H1 (cell line): ENCODE results near the gene TAF6. TPM values are rescaled to one million over a fixed set of nuclear protein-coding genes. Genes with fewer than 3 reads are reported as not detected.

Source experiments
- CTCF ChIA-PET: fragments of 300-600 bp; sonication (Branson Sonifier 250); formaldehyde crosslinking; loops from one replicate; lab custom pipeline; 2021; ENCODE audit not compliant: partially characterized antibody; lab: Charles Lee
- POLR2A ChIA-PET: fragments of 300-600 bp; sonication (Branson Sonifier 250); formaldehyde crosslinking; loops from one replicate; lab custom pipeline; 2021; ENCODE audit warnings: inconsistent platforms; ENCODE audit not compliant: partially characterized antibody; lab: Charles Lee
- DNase-seq, 2 experiments: peaks; one replicate each; pipeline versions ENCODE4 v3.0.0 to v3.0.0-alpha.2; 2010 to 2022; ENCODE audit warnings: low spot score in 2 of 2, low read depth in 1 of 2, mixed read lengths in 1 of 2
- FAIRE-seq: peaks from 2 replicates; lab custom pipeline; 2011; peaks lifted over from hg19 to GRCh38; lab: Jason Lieb, UNC
- H2AFZ ChIP-seq: 2 replicates; pipeline ENCODE4 v1.8.1; 2012; ENCODE audit warnings: low read length, inconsistent platforms
- H2AK5ac ChIP-seq: 2 replicates; pipeline ENCODE4 v1.6.1; 2013; ENCODE audit warnings: low read depth, low read length
- H2BK120ac ChIP-seq: replicated peaks from 2 replicates; pipeline ENCODE3; 2013; ENCODE audit warnings: low read depth, low read length, inconsistent platforms
- H2BK12ac ChIP-seq: 2 replicates; pipeline ENCODE4 v1.6.1; 2013; ENCODE audit warnings: low read depth, low read length
- H2BK15ac ChIP-seq: 2 replicates; pipeline ENCODE4 v1.6.1; 2013; ENCODE audit warnings: low read length
- H2BK20ac ChIP-seq: 2 replicates; pipeline ENCODE4 v1.6.1; 2013; ENCODE audit warnings: low read length
- H2BK5ac ChIP-seq: 2 replicates; pipeline ENCODE4 v1.6.1; 2013; ENCODE audit warnings: low read depth, low read length
- H3K14ac ChIP-seq: 2 replicates; pipeline ENCODE4 v1.6.1; 2013; ENCODE audit warnings: inconsistent platforms; ENCODE audit not compliant: insufficient read length
- H3K18ac ChIP-seq: 2 replicates; pipeline ENCODE4 v1.6.1; 2013; ENCODE audit warnings: low read length; ENCODE audit errors: extremely low read depth
- H3K23ac ChIP-seq: 2 replicates; pipeline ENCODE4 v1.6.1; 2013; ENCODE audit warnings: inconsistent platforms; ENCODE audit not compliant: insufficient read length
- H3K23me2 ChIP-seq: 2 replicates; pipeline ENCODE4 v1.6.1; 2013; ENCODE audit warnings: low read depth, low read length
- H3K27ac ChIP-seq: 2 replicates; pipeline ENCODE4 v1.6.1; 2011; ENCODE audit warnings: low read depth, low read length, inconsistent platforms
- H3K27me3 ChIP-seq, 4 experiments: replicated peaks in 1 of 4; 1 replicate in 1 of 4; 2 replicates in 3 of 4; pipeline versions ENCODE4 v1.6.1 to v1.8.1; 2011 to 2013; ENCODE audit warnings: low read length in 3 of 4, mild to moderate bottlenecking in 3 of 4, inconsistent platforms in 2 of 4, mixed read lengths in 2 of 4, moderate library complexity in 1 of 4; ENCODE audit not compliant: control insufficient read depth in 3 of 4, insufficient read depth in 3 of 4; ENCODE audit errors: extremely low read depth in 1 of 4
- H3K36me3 ChIP-seq, 4 experiments: 2 replicates each; pipeline versions ENCODE4 v1.6.1 to v1.8.1; 2011 to 2013; ENCODE audit warnings: mild to moderate bottlenecking in 4 of 4, low read length in 3 of 4, moderate library complexity in 2 of 4, control low read depth in 1 of 4, inconsistent platforms in 1 of 4; ENCODE audit not compliant: insufficient read depth in 4 of 4, control insufficient read depth in 2 of 4
- H3K4ac ChIP-seq: replicated peaks from 2 replicates; pipeline ENCODE3; 2013; ENCODE audit warnings: low read length, low read depth, mixed read lengths, inconsistent platforms; ENCODE audit not compliant: insufficient read length
- H3K4me1 ChIP-seq, 4 experiments: replicated peaks in 1 of 4; 1 replicate in 1 of 4; 2 replicates in 3 of 4; pipeline versions ENCODE4 v1.6.1 to v1.8.1; 2011 to 2013; ENCODE audit warnings: low read length in 3 of 4, inconsistent platforms in 2 of 4, mixed read lengths in 1 of 4; ENCODE audit not compliant: insufficient read depth in 4 of 4, control insufficient read depth in 3 of 4
- H3K4me2 ChIP-seq, 2 experiments: 2 replicates each; pipeline versions ENCODE4 v1.6.1 to v1.8.1; 2011 to 2013; ENCODE audit warnings: low read depth in 2 of 2, low read length in 2 of 2, control low read depth in 1 of 2, inconsistent platforms in 1 of 2, mild to moderate bottlenecking in 1 of 2; ENCODE audit not compliant: insufficient read depth in 1 of 2
- H3K4me3 ChIP-seq, 4 experiments: fragments of 200-600, 300-600 bp in 1 of 4; sonication (generic), shearing (Covaris generic), sonication (Bioruptor Twin) in 1 of 4; 2 replicates each; pipeline versions ENCODE4 v1.5.1 to v1.8.1; 2011 to 2016; ENCODE audit warnings: low read length in 4 of 4, low read depth in 3 of 4, control low read depth in 2 of 4, inconsistent platforms in 2 of 4, mild to moderate bottlenecking in 2 of 4, mixed read lengths in 1 of 4, moderate library complexity in 1 of 4; ENCODE audit not compliant: insufficient read depth in 2 of 4; ENCODE audit errors: extremely low read depth in 1 of 4
- H3K56ac ChIP-seq: replicated peaks from 2 replicates; pipeline ENCODE3; 2013; ENCODE audit warnings: low read depth, mild to moderate bottlenecking, mixed read lengths, low read length, inconsistent platforms; ENCODE audit not compliant: insufficient read length
- H3K79me1 ChIP-seq: 2 replicates; pipeline ENCODE4 v1.6.1; 2013; ENCODE audit warnings: low read depth, low read length, control low read depth
- H3K79me2 ChIP-seq, 2 experiments: 2 replicates each; pipeline versions ENCODE4 v1.6.1 to v1.8.1; 2012 to 2013; ENCODE audit warnings: low read length in 2 of 2, mild to moderate bottlenecking in 2 of 2, inconsistent platforms in 1 of 2; ENCODE audit not compliant: insufficient read depth in 2 of 2, control insufficient read depth in 1 of 2
- H3K9ac ChIP-seq, 4 experiments: replicated peaks in 1 of 4; 1 replicate in 1 of 4; 2 replicates in 3 of 4; pipeline versions ENCODE4 v1.6.1 to v1.8.1; 2011 to 2013; ENCODE audit warnings: low read depth in 3 of 4, low read length in 3 of 4, control low read depth in 2 of 4, mild to moderate bottlenecking in 2 of 4, moderate library complexity in 2 of 4, inconsistent platforms in 1 of 4; ENCODE audit errors: extremely low read depth in 1 of 4
- H3K9me3 ChIP-seq, 2 experiments: 2 replicates each; pipeline versions ENCODE4 v1.6.1 to v1.8.1; 2012 to 2013; ENCODE audit warnings: mild to moderate bottlenecking in 2 of 2, moderate library complexity in 2 of 2, control low read depth in 1 of 2, inconsistent platforms in 1 of 2, low read depth in 1 of 2, low read length in 1 of 2, mixed read lengths in 1 of 2; ENCODE audit not compliant: insufficient read depth in 2 of 2
- H4K20me1 ChIP-seq, 2 experiments: replicated peaks in 1 of 2; 2 replicates each; pipeline versions ENCODE3 to v1.8.1; 2011 to 2013; ENCODE audit warnings: inconsistent platforms in 2 of 2, low read length in 2 of 2, mild to moderate bottlenecking in 1 of 2; ENCODE audit not compliant: insufficient read depth in 2 of 2, control insufficient read depth in 1 of 2
- H4K5ac ChIP-seq: 2 replicates; pipeline ENCODE4 v1.6.1; 2013; ENCODE audit warnings: low read length, low read depth, mixed read lengths, inconsistent platforms; ENCODE audit not compliant: insufficient read length
- H4K8ac ChIP-seq: 2 replicates; pipeline ENCODE4 v1.8.0; 2013; ENCODE audit warnings: mild to moderate bottlenecking, moderate library complexity, low read length, inconsistent platforms; ENCODE audit not compliant: insufficient read depth; ENCODE audit errors: extremely low read depth
- H4K91ac ChIP-seq: replicated peaks from 2 replicates; pipeline ENCODE3; 2013; ENCODE audit warnings: low read length, mixed read lengths, inconsistent platforms; ENCODE audit not compliant: insufficient read length
- ATF3 ChIP-seq: IDR thresholded peaks from 2 replicates; pipeline ENCODE4 v1.6.1; 2011; ENCODE audit warnings: low read depth, mild to moderate bottlenecking, low read length; ENCODE audit not compliant: insufficient read depth
- CHD1 ChIP-seq: IDR thresholded peaks from 2 replicates; pipeline ENCODE4 v1.6.1; 2012; ENCODE audit warnings: low read depth, low read length, improper control_type of control experiment
- GTF2F1 ChIP-seq: IDR thresholded peaks from 2 replicates; pipeline ENCODE4 v1.6.1; 2012; ENCODE audit warnings: low read depth, low read length, improper control_type of control experiment, borderline replicate concordance
- PHF8 ChIP-seq: fragments of 200-600 bp; sonication (generic); conservative IDR thresholded peaks from 2 replicates; pipeline ENCODE4 v1.7.1; 2012; ENCODE audit warnings: low read depth, mild to moderate bottlenecking, inconsistent platforms, low read length, moderate library complexity
- POLR2A ChIP-seq, 2 experiments: IDR thresholded peaks; 1 replicate in 1 of 2; 2 replicates in 1 of 2; pipeline ENCODE4 v1.6.1; 2011; ENCODE audit warnings: low read depth in 2 of 2, low read length in 2 of 2, mild to moderate bottlenecking in 2 of 2; ENCODE audit errors: control extremely low read depth in 1 of 2
- SIN3A ChIP-seq, 2 experiments: IDR thresholded peaks in 1 of 2; conservative IDR thresholded peaks in 1 of 2; 2 replicates each; pipeline ENCODE4 v1.6.1; 2011 to 2012; ENCODE audit warnings: low read length in 2 of 2, improper control_type of control experiment in 1 of 2, low read depth in 1 of 2, mild to moderate bottlenecking in 1 of 2
- SUZ12 ChIP-seq: fragments of 200-600 bp; sonication (generic); IDR thresholded peaks from 2 replicates; pipeline ENCODE4 v1.6.1; 2012; ENCODE audit warnings: mild to moderate bottlenecking, inconsistent platforms, low read length, moderate library complexity, mixed read lengths
- TAF1 ChIP-seq: IDR thresholded peaks from 2 replicates; pipeline ENCODE4 v1.6.1; 2011; ENCODE audit warnings: mild to moderate bottlenecking, low read depth, low read length
- TCF12 ChIP-seq: IDR thresholded peaks from 2 replicates; pipeline ENCODE4 v1.6.1; 2011; ENCODE audit warnings: low read depth, mild to moderate bottlenecking, low read length
- TEAD4 ChIP-seq: IDR thresholded peaks from 2 replicates; pipeline ENCODE4 v1.6.1; 2012; ENCODE audit warnings: low read depth, low read length, inconsistent platforms, mixed read lengths
- WGBS, 2 experiments: shearing (Covaris generic) in 1 of 2; methylation state at CpG; one replicate each; pipeline versions ENCODE4 v1.1.6 to v1.1.7; 2013 to 2015; ENCODE audit warnings: low lambda C conversion rate in 2 of 2, mixed read lengths in 2 of 2, inconsistent platforms in 1 of 2, low coverage in 1 of 2, missing lambda C conversion rate in 1 of 2; ENCODE audit not compliant: insufficient replicate concordance in 2 of 2, insufficient coverage in 1 of 2, insufficient read length in 1 of 2; ENCODE audit errors: extremely low coverage in 1 of 2, missing lambda C conversion rate in 1 of 2; 5-methylcytosine and 5-hydroxymethylcytosine counted together
- polyA plus RNA-seq, 7 experiments: library from polyadenylated mRNA; depleted of rRNA in 3 of 7; stranded (reverse) in 5 of 7; unstranded in 2 of 7; fragments of >200 nt in 5 of 7; fragments of 200-250 nt in 2 of 7; gene quantifications; 1 replicate in 5 of 7; 2 replicates in 1 of 7; 4 replicates in 1 of 7; pipeline versions ENCODE4 v1.2.1 to v1.2.3, GENCODE V29; 2011 to 2013; ENCODE audit warnings: missing spikeins in 2 of 7, mixed read lengths in 2 of 7
- total RNA-seq: library from RNA; stranded (reverse); fragmentation: NEBNext Ultra II Directional; extraction: Animal tissue kit (Norgen Biotek cat#: 25700); gene quantifications from 2 replicates; pipeline ENCODE4 v1.2.1, GENCODE V29; 2021

Gene TAF6
- total and polyA plus RNA-seq, 2 of the 8 experiments (the other 6 are each of a cell fraction or from before 2014, with no cell fraction given): 66.7 to 101 TPM

GRCh38 chr7:100101016-100101862, 17.9 kb downstream of the TAF6 start, which contains the start of the genes AP4M1 and MCM7:
TSS of gene AP4M1 (plus strand) at chr7:100101643. CDS start at chr7:100101715, 72 bp downstream.
TSS of gene MCM7 (minus strand) at chr7:100101397. CDS start at chr7:100101294, 103 bp downstream.
- ChIA-PET POLR2A (interaction anchor here (0.6 to 20.0 kb wide), 50 partner anchors 13 to 789 kb away, joined by 3 to 722 read pairs (median 4); partner anchors contain the start of genes AZGP1, BUD31, CNPY4 and COPS6), CTCF (interaction anchor here (0.6 to 5.9 kb wide), 8 partner anchors 9 to 29 kb away, joined by 3 to 55 read pairs (median 5); partner anchors contain the start of gene MBLAC1)
- peaks cover 8% of the 10 kb centered on the region for H3K79me1 ChIP-seq
- FAIRE-seq: no peak
- no peak within 1 kb of the TSS for H2BK20ac ChIP-seq
- H3K56ac ChIP-seq: peak within 1 kb of the TSS; percentile 91
- peak within 1 kb of the TSS; percentile 98 to 100 (median 100) for H3K9ac ChIP-seq
- peak within 1 kb of the TSS; percentile 98 for H3K27ac ChIP-seq
- peak within 1 kb of the TSS; percentile 77 to 85 for H3K4me2 ChIP-seq
- H3K4me1 ChIP-seq: peaks cover 0 to 8% (median 3%) of the 10 kb centered on the region in 4 experiments; a peak in 3 of 7 replicates
- H3K14ac ChIP-seq: no peak within 1 kb of the TSS
- peak within 1 kb of the TSS; percentile 100 for H4K8ac ChIP-seq
- peak within 1 kb of the TSS; percentile 92; the same call in 1 of the 2 replicates for H2BK15ac ChIP-seq
- peak within 1 kb of the TSS; percentile 18; the same call in 1 of the 2 replicates for H2BK12ac ChIP-seq
- peaks cover 32 to 46% (median 34%) of the 10 kb centered on the region in 4 experiments for H3K36me3 ChIP-seq
- H2BK5ac ChIP-seq: peak within 1 kb of the TSS; percentile 97
- no peaks in the 10 kb centered on the region; the same call in 1 of the 2 replicates for H3K23me2 ChIP-seq
- H3K18ac ChIP-seq: peak within 1 kb of the TSS; percentile 99
- peaks cover 8 to 13% of the 10 kb centered on the region in 2 experiments for H4K20me1 ChIP-seq
- H3K9me3 ChIP-seq: no peaks in the 10 kb centered on the region
- no peak within 1 kb of the TSS for H2BK120ac ChIP-seq
- H2AK5ac ChIP-seq: peak within 1 kb of the TSS; percentile 66
- no peak within 1 kb of the TSS for H3K23ac ChIP-seq
- H3K4ac ChIP-seq: peak within 1 kb of the TSS; percentile 99
- no peaks in the 10 kb centered on the region for H3K27me3 ChIP-seq
- peak within 1 kb of the TSS; percentile 76 to 97 (median 84) for H3K4me3 ChIP-seq
- peaks cover 9 to 49% of the 10 kb centered on the region in 2 experiments for H3K79me2 ChIP-seq
- H4K5ac ChIP-seq: peak within 1 kb of the TSS; percentile 99
- H4K91ac ChIP-seq: peak within 1 kb of the TSS; percentile 99
- WGBS, 2 experiments: 1% methylated on average over 61 of the region's 80 CpGs; no CpG with 5 or more reads in 1 of the 2 experiments
- peak; percentile 94 to 98 for DNase-seq
- H2AFZ ChIP-seq: no peak within 1 kb of the TSS
- peak; percentile 74; the same call in 1 of the 2 replicates for TF ChIP-seq CHD1
- peak; percentile 86 for TF ChIP-seq TAF1
- TF ChIP-seq GTF2F1: no peak; the same call in 1 of the 2 replicates
- peak; percentile 4 to 30; a peak in 1 of 4 replicates for TF ChIP-seq SIN3A (conservative IDR thresholded peaks at IDR 0.05 in 1 of 2, IDR thresholded peaks at IDR 0.05 in 1 of 2; ENCODE audit: low read depth in 1 of 2, low read length in 2 of 2)
- TF ChIP-seq ATF3: peak; percentile 83
- TF ChIP-seq TEAD4: 0 out of 2 replicates have a peak, but pooled peaks have one; percentile 8
- no peak for TF ChIP-seq SUZ12
- TF ChIP-seq POLR2A (IDR thresholded peaks at IDR 0.05; ENCODE audit: control extremely low read depth in 1 of 2, low read depth in 2 of 2, low read length in 2 of 2): peak in 1 of 2 experiments; percentile 77; a peak in 2 of 3 replicates
- peak; percentile 87 for TF ChIP-seq PHF8
- TF ChIP-seq TCF12: no peak
